Trophoblast cell (in vitro differentiated cells and primary cell): ENCODE data around the gene N4BP2L2.
A peak's percentile ranks its signal among the peaks of the same experiment; 100 is the strongest.

Experiments
- DNase-seq, 2 donors: peaks; one replicate each; pipeline ENCODE4 v3.0.0-alpha.2; 2016
- H2AFZ ChIP-seq: 2 replicates; pipeline ENCODE4 v1.6.1; 2013; ENCODE audit warnings: low read length, moderate library complexity, mild to moderate bottlenecking; ENCODE audit not compliant: insufficient read depth, poor library complexity
- H2AK5ac ChIP-seq: 2 replicates; pipeline ENCODE4 v1.6.1; 2013; ENCODE audit warnings: mild to moderate bottlenecking, low read length
- H2BK120ac ChIP-seq: 2 replicates; pipeline ENCODE4 v1.6.1; 2013; ENCODE audit warnings: low read length, mild to moderate bottlenecking, moderate library complexity; ENCODE audit not compliant: insufficient read depth, poor library complexity
- H2BK12ac ChIP-seq: 2 replicates; pipeline ENCODE4 v1.6.1; 2013; ENCODE audit warnings: mild to moderate bottlenecking, low read length, moderate library complexity
- H2BK5ac ChIP-seq: 2 replicates; pipeline ENCODE4 v1.6.1; 2013; ENCODE audit warnings: low read length, low read depth, moderate library complexity, mild to moderate bottlenecking; ENCODE audit not compliant: poor library complexity
- H3K14ac ChIP-seq: 2 replicates; pipeline ENCODE4 v1.6.1; 2013; ENCODE audit warnings: mild to moderate bottlenecking, low read length
- H3K18ac ChIP-seq: 2 replicates; pipeline ENCODE4 v1.6.1; 2013; ENCODE audit warnings: mild to moderate bottlenecking, low read length
- H3K23ac ChIP-seq: 2 replicates; pipeline ENCODE4 v1.6.1; 2013; ENCODE audit warnings: low read length
- H3K27ac ChIP-seq: 2 replicates; pipeline ENCODE4 v1.5.1; 2013; ENCODE audit warnings: low read depth, mild to moderate bottlenecking, inconsistent platforms, low read length, moderate library complexity
- H3K27me3 ChIP-seq: 2 replicates; pipeline ENCODE4 v1.6.1; 2013; ENCODE audit warnings: inconsistent platforms, mild to moderate bottlenecking, low read length, moderate library complexity; ENCODE audit not compliant: insufficient read depth
- H3K36me3 ChIP-seq, 2 experiments: 1 replicate in 1 of 2; 2 replicates in 1 of 2; pipeline ENCODE4 v1.6.1; 2013; ENCODE audit warnings: low read length in 2 of 2, mild to moderate bottlenecking in 2 of 2, moderate library complexity in 1 of 2; ENCODE audit not compliant: insufficient read depth in 2 of 2, control insufficient read depth in 1 of 2
- H3K4ac ChIP-seq: 2 replicates; pipeline ENCODE4 v1.6.1; 2013; ENCODE audit warnings: low read depth, mild to moderate bottlenecking, low read length, moderate library complexity
- H3K4me1 ChIP-seq, 2 experiments: 1 replicate in 1 of 2; 2 replicates in 1 of 2; pipeline ENCODE4 v1.6.1; 2013; ENCODE audit warnings: low read length in 2 of 2, mild to moderate bottlenecking in 2 of 2, moderate library complexity in 1 of 2; ENCODE audit not compliant: insufficient read depth in 2 of 2, control insufficient read depth in 1 of 2
- H3K4me2 ChIP-seq: 2 replicates; pipeline ENCODE4 v1.6.1; 2013; ENCODE audit warnings: inconsistent platforms, mild to moderate bottlenecking, low read length, moderate library complexity
- H3K4me3 ChIP-seq: 2 replicates; pipeline ENCODE4 v1.5.1; 2013; ENCODE audit warnings: mild to moderate bottlenecking, low read depth, low read length, inconsistent platforms
- H3K79me1 ChIP-seq: one replicate; pipeline ENCODE4 v1.6.1; 2013; ENCODE audit warnings: low read length
- H3K79me2 ChIP-seq: 2 replicates; pipeline ENCODE4 v1.6.1; 2013; ENCODE audit warnings: low read length, mild to moderate bottlenecking; ENCODE audit not compliant: control insufficient read depth, insufficient read depth, poor library complexity
- H3K9ac ChIP-seq: 2 replicates; pipeline ENCODE4 v1.6.1; 2013; ENCODE audit warnings: mild to moderate bottlenecking, low read length
- H3K9me3 ChIP-seq: 2 replicates; pipeline ENCODE4 v1.6.1; 2013; ENCODE audit warnings: low read depth, mild to moderate bottlenecking, control low read depth, inconsistent platforms, low read length; ENCODE audit not compliant: insufficient read depth
- H4K12ac ChIP-seq: 2 replicates; pipeline ENCODE4 v1.6.1; 2013; ENCODE audit warnings: low read depth, mild to moderate bottlenecking, low read length, moderate library complexity
- H4K8ac ChIP-seq: 2 replicates; pipeline ENCODE4 v1.6.1; 2013; ENCODE audit warnings: low read depth, mild to moderate bottlenecking, low read length, moderate library complexity
- H4K91ac ChIP-seq: one replicate; pipeline ENCODE4 v1.6.1; 2013; ENCODE audit warnings: low read depth, mild to moderate bottlenecking, low read length, moderate library complexity
- WGBS: extraction: QIAGEN DNeasy Blood & Tissue Kit; methylation state at CpG from one replicate; pipeline ENCODE4 v1.1.7; 2013; ENCODE audit warnings: missing lambda C conversion rate; ENCODE audit not compliant: insufficient read length, insufficient coverage; ENCODE audit errors: extremely low coverage; 5-methylcytosine and 5-hydroxymethylcytosine counted together

Gene N4BP2L2

GRCh38 chr13:32553720-32554119, 15.1 kb upstream of the N4BP2L2 start:
- H3K79me2 ChIP-seq, result no peaks in the 10 kb centered on the region
- no peak overlapping the region for H3K18ac ChIP-seq
- no peak overlapping the region for H2AK5ac ChIP-seq
- no peak overlapping the region for H2BK12ac ChIP-seq
- H3K4ac ChIP-seq, result no peak overlapping the region
- H4K12ac ChIP-seq, result no peak overlapping the region
- H3K23ac ChIP-seq, result no peak overlapping the region
- H3K27ac ChIP-seq, result no peak overlapping the region
- H3K4me1 ChIP-seq, result no peaks in the 10 kb centered on the region
- H2AFZ ChIP-seq, result no peak overlapping the region
- DNase-seq, result no peak
- no peak overlapping the region for H4K91ac ChIP-seq
- no peaks in the 10 kb centered on the region for H3K9me3 ChIP-seq
- no peak overlapping the region for H4K8ac ChIP-seq
- WGBS, result no CpG with 5 or more reads among the region's 1 CpG
- no peak overlapping the region for H2BK5ac ChIP-seq
- no peaks in the 10 kb centered on the region for H3K36me3 ChIP-seq
- H3K9ac ChIP-seq, result no peak overlapping the region
- no peak overlapping the region for H3K4me2 ChIP-seq
- no peak overlapping the region for H3K4me3 ChIP-seq
- H3K79me1 ChIP-seq, result no peaks in the 10 kb centered on the region
- no peak overlapping the region for H2BK120ac ChIP-seq
- H3K14ac ChIP-seq, result no peak overlapping the region
- H3K27me3 ChIP-seq, result no peaks in the 10 kb centered on the region

- H3K27ac ChIP-seq, result no peak overlapping the region
- no peaks in the 10 kb centered on the region for H3K79me2 ChIP-seq
- no peak overlapping the region for H2BK5ac ChIP-seq
- no peak overlapping the region for H4K91ac ChIP-seq
- no peaks in the 10 kb centered on the region for H3K79me1 ChIP-seq
- H3K18ac ChIP-seq, result no peak overlapping the region
- no peak for DNase-seq
- H2BK12ac ChIP-seq, result no peak overlapping the region
- H2AFZ ChIP-seq, result no peak overlapping the region
- H3K9ac ChIP-seq, result no peak overlapping the region
- no peak overlapping the region for H4K8ac ChIP-seq
- no peak overlapping the region for H4K12ac ChIP-seq
- H3K4me1 ChIP-seq, result no peaks in the 10 kb centered on the region
- no peak overlapping the region for H2BK120ac ChIP-seq
- no peak overlapping the region for H3K4ac ChIP-seq
- no peak overlapping the region for H3K4me3 ChIP-seq
- no peaks in the 10 kb centered on the region for H3K36me3 ChIP-seq
- WGBS, result no CpG with 5 or more reads among the region's 3 CpGs
- no peaks in the 10 kb centered on the region for H3K27me3 ChIP-seq
- no peak overlapping the region for H2AK5ac ChIP-seq
- no peak overlapping the region for H3K23ac ChIP-seq
- H3K9me3 ChIP-seq, result no peaks in the 10 kb centered on the region
- H3K4me2 ChIP-seq, result no peak overlapping the region
- no peak overlapping the region for H3K14ac ChIP-seq
Observed at GRCh38 chr13:32549788-32550187, 11.2 kb upstream of the N4BP2L2 start.

GRCh38 chr13:32548837-32549236, 10.2 kb upstream of the N4BP2L2 start:
- Histone ChIP-seq H3K79me1 (no peaks in the 10 kb centered on the region), H2BK5ac (no peak overlapping the region)
- WGBS, result no CpG with 5 or more reads among the region's 2 CpGs

GRCh38 chr13:32545083-32545482, 6.5 kb upstream of the N4BP2L2 start:
- H3K79me1 ChIP-seq, result no peaks in the 10 kb centered on the region

More at GRCh38 chr13:32548837-32549236, 10.2 kb upstream of the N4BP2L2 start:
- H3K18ac ChIP-seq, result no peak overlapping the region
- no peak overlapping the region for H3K27ac ChIP-seq
- peak in 1 of 2 donors; percentile 65 for DNase-seq
- H3K14ac ChIP-seq, result no peak overlapping the region
- H3K4me3 ChIP-seq, result no peak overlapping the region
- H4K91ac ChIP-seq, result no peak overlapping the region
- no peak overlapping the region for H2BK12ac ChIP-seq
- H2AFZ ChIP-seq, result no peak overlapping the region
- H2AK5ac ChIP-seq, result no peak overlapping the region
- H3K9ac ChIP-seq, result no peak overlapping the region
- H3K4me2 ChIP-seq, result no peak overlapping the region
- H3K36me3 ChIP-seq, result no peaks in the 10 kb centered on the region
- no peak overlapping the region for H4K8ac ChIP-seq
- H3K79me2 ChIP-seq, result no peaks in the 10 kb centered on the region
- no peak overlapping the region for H4K12ac ChIP-seq
- no peaks in the 10 kb centered on the region for H3K27me3 ChIP-seq
- H3K4ac ChIP-seq, result no peak overlapping the region
- no peaks in the 10 kb centered on the region for H3K4me1 ChIP-seq
- H3K23ac ChIP-seq, result no peak overlapping the region
- H2BK120ac ChIP-seq, result no peak overlapping the region
- no peaks in the 10 kb centered on the region for H3K9me3 ChIP-seq

More at GRCh38 chr13:32545083-32545482, 6.5 kb upstream of the N4BP2L2 start:
- Histone ChIP-seq H4K91ac (no peak overlapping the region), H3K18ac (no peak overlapping the region), H3K23ac (no peak overlapping the region), H3K27me3 (no peaks in the 10 kb centered on the region), H3K9me3 (no peaks in the 10 kb centered on the region), H2AK5ac (no peak overlapping the region), H3K4me3 (no peak overlapping the region), H3K14ac (no peak overlapping the region), H4K12ac (no peak overlapping the region), H3K9ac (no peak overlapping the region), H3K36me3 (no peaks in the 10 kb centered on the region), H2BK5ac (no peak overlapping the region), H4K8ac (no peak overlapping the region), H2AFZ (no peak overlapping the region), H2BK120ac (no peak overlapping the region), H3K79me2 (no peaks in the 10 kb centered on the region), H3K4ac (no peak overlapping the region), H3K4me2 (no peak overlapping the region), H2BK12ac (no peak overlapping the region), H3K27ac (no peak overlapping the region), H3K4me1 (no peaks in the 10 kb centered on the region)
- no peak for DNase-seq
- no CpG with 5 or more reads among the region's 2 CpGs for WGBS
